GM23338 (cell line): ENCODE results near the gene MAP3K6. TPM values are rescaled to one million over a fixed set of nuclear protein-coding genes. Genes with fewer than 3 reads are reported as not detected.

Experiments used
- ATAC-seq: fragments of 200-7000 bp; cut with Tn5 transposase; 3 replicates; pipeline ENCODE4 v1.9.1; 2020
- DNase-seq: peaks from one replicate; pipeline ENCODE4 v3.0.0-alpha.2; 2015; ENCODE audit warnings: low spot score
- H2AFZ ChIP-seq: fragments of 200-600 bp; sonication (generic); 2 replicates; pipeline ENCODE4 v1.8.0; 2016; ENCODE audit warnings: antibody characterized with exemption, mild to moderate bottlenecking, moderate library complexity
- H3F3A ChIP-seq: fragments of 200-600 bp; sonication (generic); replicated peaks from 2 replicates; pipeline ENCODE4 v1.8.0; 2017; ENCODE audit warnings: antibody characterized with exemption, mixed run types, low read depth
- H3K27ac ChIP-seq: fragments of 200-600 bp; sonication (generic); 2 replicates; pipeline ENCODE4 v1.6.1; 2016; ENCODE audit warnings: low read depth
- H3K27me3 ChIP-seq: fragments of 200-600 bp; sonication (generic); 2 replicates; pipeline ENCODE4 v1.8.0; 2016; ENCODE audit warnings: mild to moderate bottlenecking, mixed run types, moderate library complexity; ENCODE audit not compliant: insufficient read depth
- H3K36me3 ChIP-seq: fragments of 200-600 bp; sonication (generic); 2 replicates; pipeline ENCODE4 v1.8.0; 2016; ENCODE audit warnings: mild to moderate bottlenecking; ENCODE audit not compliant: insufficient read depth
- H3K4me1 ChIP-seq: fragments of 200-600 bp; sonication (generic); 2 replicates; pipeline ENCODE4 v1.8.0; 2016; ENCODE audit warnings: mild to moderate bottlenecking, moderate library complexity; ENCODE audit not compliant: insufficient read depth
- H3K4me2 ChIP-seq: fragments of 200-600 bp; sonication (generic); 2 replicates; pipeline ENCODE4 v1.7.1; 2017; ENCODE audit warnings: mixed run types
- H3K4me3 ChIP-seq: fragments of 200-600 bp; sonication (generic); 2 replicates; pipeline ENCODE4 v1.6.1; 2016; ENCODE audit warnings: mixed run types
- H3K79me2 ChIP-seq: fragments of 200-600 bp; sonication (generic); replicated peaks from 2 replicates; pipeline ENCODE4 v1.8.0; 2017; ENCODE audit warnings: mild to moderate bottlenecking; ENCODE audit not compliant: insufficient read depth
- H3K9me2 ChIP-seq: fragments of 200-600 bp; sonication (generic); 2 replicates; pipeline ENCODE4 v1.8.0; 2017; ENCODE audit not compliant: insufficient read depth
- H4K20me1 ChIP-seq: fragments of 200-600 bp; sonication (generic); replicated peaks from 2 replicates; pipeline ENCODE4 v1.8.0; 2017; ENCODE audit warnings: mild to moderate bottlenecking; ENCODE audit not compliant: insufficient read depth
- H3K27ac Mint-ChIP-seq: 2 replicates; pipeline ENCODE4 v1.8.0; 2020; ENCODE audit warnings: inconsistent platforms, mild to moderate bottlenecking, moderate library complexity, mixed read lengths
- H3K27me3 Mint-ChIP-seq: 3 replicates; pipeline ENCODE4 v1.8.0; 2022; ENCODE audit warnings: low read depth, mild to moderate bottlenecking, moderate library complexity, mixed read lengths, inconsistent platforms; ENCODE audit not compliant: insufficient read depth, poor library complexity
- H3K36me3 Mint-ChIP-seq: 3 replicates; pipeline ENCODE4 v1.8.0; 2021; ENCODE audit warnings: low read depth, mild to moderate bottlenecking, inconsistent platforms, moderate library complexity, mixed read lengths
- H3K4me1 Mint-ChIP-seq: 3 replicates; pipeline ENCODE4 v1.8.0; 2020; ENCODE audit warnings: mild to moderate bottlenecking, inconsistent platforms, mixed read lengths
- H3K4me3 Mint-ChIP-seq: 3 replicates; pipeline ENCODE4 v1.8.0; 2021; ENCODE audit warnings: moderate library complexity, mild to moderate bottlenecking, inconsistent platforms, mixed read lengths
- H3K9me3 Mint-ChIP-seq: 3 replicates; pipeline ENCODE4 v1.8.0; 2020; ENCODE audit warnings: moderate library complexity, mild to moderate bottlenecking, inconsistent platforms, mixed read lengths
- CREB1 ChIP-seq: fragments of 250-450 bp; sonication (Bioruptor Pico); IDR thresholded peaks from 2 replicates; pipeline ENCODE4 v1.5.0; 2020; ENCODE audit warnings: low read depth, mild to moderate bottlenecking, moderate library complexity
- CTCF ChIP-seq, 2 experiments: fragments of 200-600 bp in 1 of 2; sonication (generic) in 1 of 2; conservative IDR thresholded peaks; 2 replicates each; pipeline versions ENCODE4 v1.5.1 to v1.6.1; 2016 to 2017; ENCODE audit warnings: antibody characterized with exemption in 2 of 2, low read depth in 2 of 2, mild to moderate bottlenecking in 2 of 2, moderate library complexity in 1 of 2
- ETS1 ChIP-seq: IDR thresholded peaks from 2 replicates; pipeline ENCODE4 v1.6.1; 2016; ENCODE audit warnings: antibody characterized with exemption
- EZH2 ChIP-seq: fragments of 200-600 bp; sonication (generic); IDR thresholded peaks from one replicate; pipeline ENCODE4 v1.8.0; 2017; ENCODE audit warnings: antibody characterized with exemption, mild to moderate bottlenecking, low read depth; ENCODE audit not compliant: unreplicated experiment
- EZH2phosphoT487 ChIP-seq: fragments of 200-600 bp; sonication (generic); IDR thresholded peaks from one replicate; pipeline ENCODE4 v1.8.1; 2018; ENCODE audit warnings: antibody characterized with exemption; ENCODE audit not compliant: unreplicated experiment
- JUNB ChIP-seq: IDR thresholded peaks from one replicate; pipeline ENCODE4 v1.6.1; 2016; ENCODE audit warnings: antibody characterized with exemption; ENCODE audit not compliant: unreplicated experiment
- NANOG ChIP-seq: IDR thresholded peaks from 2 replicates; pipeline ENCODE4 v1.6.1; 2016; ENCODE audit warnings: antibody characterized with exemption, borderline replicate concordance
- POLR2AphosphoS5 ChIP-seq: IDR thresholded peaks from 2 replicates; pipeline ENCODE4 v1.6.1; 2016; ENCODE audit warnings: antibody characterized with exemption, low read depth
- REST ChIP-seq: IDR thresholded peaks from one replicate; pipeline ENCODE4 v1.6.1; 2018; ENCODE audit warnings: antibody characterized with exemption; ENCODE audit not compliant: unreplicated experiment
- STAT1 ChIP-seq: IDR thresholded peaks from one replicate; pipeline ENCODE4 v1.6.1; 2016; ENCODE audit warnings: antibody characterized with exemption; ENCODE audit not compliant: unreplicated experiment
- ZNF114 ChIP-seq: fragments of 250-450 bp; sonication (Bioruptor Pico); IDR thresholded peaks from 2 replicates; pipeline ENCODE4 v1.5.0; 2020; ENCODE audit warnings: mild to moderate bottlenecking, moderate library complexity
- ZNF331 ChIP-seq: fragments of 250-450 bp; sonication (Bioruptor Pico); IDR thresholded peaks from 2 replicates; pipeline ENCODE4 v1.5.0; 2020; ENCODE audit warnings: low read depth, mild to moderate bottlenecking, moderate library complexity
- ZNF462 ChIP-seq: fragments of 250-450 bp; sonication (Bioruptor Pico); IDR thresholded peaks from 2 replicates; pipeline ENCODE4 v1.5.0; 2020; ENCODE audit warnings: mild to moderate bottlenecking, moderate library complexity
- polyA plus RNA-seq: library from polyadenylated mRNA; unstranded; fragments of >200 nt; fragmentation: Nextera tagmentation; extraction: Ambion mirVana; gene quantifications from 2 replicates; pipeline ENCODE4 v1.2.1, GENCODE V29; 2016
- total RNA-seq: library from RNA; depleted of rRNA; stranded (reverse); fragments of >200 nt; shearing (Covaris generic); gene quantifications from 2 replicates; pipeline ENCODE4 v1.2.3, GENCODE V29; 2014

Gene MAP3K6
- total and polyA plus RNA-seq, 2 experiments from 2014 or later = 8.2 to 10.6 TPM

GRCh38 chr1:27321813-27322568, 44.8 kb downstream of the MAP3K6 start, which contains the start of gene TMEM222:
Gene TMEM222, plus strand, starts transcription at chr1:27322163. Its CDS starts 35 bp downstream, at chr1:27322198.
- H3K27me3 ChIP-seq = no peaks in the 10 kb centered on the region
- peak within 1 kb of the TSS; percentile 93 for H3K27ac ChIP-seq
- no peaks in the 10 kb centered on the region for H3K9me2 ChIP-seq
- Mint-ChIP-seq H3K4me3 (peak within 1 kb of the TSS; percentile 99), H3K36me3 (peaks cover 25% of the 10 kb centered on the region), H3K27me3 (peaks cover 10% of the 10 kb centered on the region), H3K9me3 (no peaks in the 10 kb centered on the region), H3K4me1 (peaks cover 7% of the 10 kb centered on the region; the same call in 2 of the 3 replicates), H3K27ac (peak within 1 kb of the TSS; percentile 99)
- H3K36me3 ChIP-seq = no peaks in the 10 kb centered on the region
- peak within 1 kb of the TSS; percentile 98 for H2AFZ ChIP-seq
- ATAC-seq (peak; percentile 96), DNase-seq (peak; percentile 98)
- H4K20me1 ChIP-seq = peaks cover 7% of the 10 kb centered on the region; the same call in 1 of the 2 replicates
- 0 out of 4 replicates have a peak, but pooled peaks of 1 of the 2 experiments have one; percentile 9 for TF ChIP-seq CTCF (conservative IDR thresholded peaks at IDR 0.05; ENCODE audit: low read depth in 2 of 2)
- no peak for TF ChIP-seq REST
- TF ChIP-seq STAT1 = no peak
- TF ChIP-seq NANOG = no peak
- TF ChIP-seq EZH2phosphoT487 = no peak
- no peak for TF ChIP-seq ZNF462 (CRISPR knock-in tag)
- TF ChIP-seq ZNF114 (CRISPR knock-in tag) = no peak
- no peak for TF ChIP-seq JUNB
- TF ChIP-seq CREB1 (CRISPR knock-in tag) = peak; percentile 97
- peak; percentile 75 for TF ChIP-seq POLR2AphosphoS5
- TF ChIP-seq ETS1 = peak; percentile 87
- TF ChIP-seq EZH2 = no peak
- TF ChIP-seq ZNF331 (CRISPR knock-in tag) = no peak
- peak within 1 kb of the TSS; percentile 95 for H3K4me2 ChIP-seq
- peaks cover 13% of the 10 kb centered on the region; the same call in 1 of the 2 replicates for H3F3A ChIP-seq
- peaks cover 47% of the 10 kb centered on the region for H3K79me2 ChIP-seq
- peaks cover 11% of the 10 kb centered on the region; the same call in 1 of the 2 replicates for H3K4me1 ChIP-seq
- H3K4me3 ChIP-seq = peak within 1 kb of the TSS; percentile 99
